ENCODE data around the gene TRIO.
A peak's percentile ranks its signal among the peaks of the same experiment; 100 is the strongest.

The TRIO gene

DNA sequence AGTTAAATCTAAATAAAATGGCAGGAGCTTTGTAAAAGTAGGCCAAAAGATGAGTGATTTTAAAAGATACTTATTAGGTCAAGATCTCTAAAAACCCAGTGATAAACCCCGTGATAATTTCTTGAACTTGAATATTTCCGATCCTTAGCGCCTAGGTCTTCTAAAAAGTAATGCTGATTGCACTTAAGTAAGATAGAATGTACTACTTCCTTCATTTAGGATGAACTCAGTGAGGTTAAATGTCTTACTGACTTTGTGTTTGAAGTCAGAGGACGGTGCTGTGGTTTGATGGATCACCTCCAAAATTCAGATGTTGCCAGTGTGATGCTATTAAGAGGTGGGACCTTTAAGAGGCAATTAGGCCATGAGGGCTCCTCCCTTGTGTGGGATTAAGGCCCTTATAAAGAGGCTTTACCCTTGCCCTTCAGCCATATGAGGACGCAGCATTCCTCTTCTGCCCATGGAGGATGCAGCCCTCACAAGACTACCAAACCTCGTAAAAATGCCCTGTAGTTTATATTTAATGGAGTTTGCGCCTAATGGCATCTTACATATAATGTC lies 130.1 kb downstream of the TRIO start:
- no peak for DNase-seq

DNA sequence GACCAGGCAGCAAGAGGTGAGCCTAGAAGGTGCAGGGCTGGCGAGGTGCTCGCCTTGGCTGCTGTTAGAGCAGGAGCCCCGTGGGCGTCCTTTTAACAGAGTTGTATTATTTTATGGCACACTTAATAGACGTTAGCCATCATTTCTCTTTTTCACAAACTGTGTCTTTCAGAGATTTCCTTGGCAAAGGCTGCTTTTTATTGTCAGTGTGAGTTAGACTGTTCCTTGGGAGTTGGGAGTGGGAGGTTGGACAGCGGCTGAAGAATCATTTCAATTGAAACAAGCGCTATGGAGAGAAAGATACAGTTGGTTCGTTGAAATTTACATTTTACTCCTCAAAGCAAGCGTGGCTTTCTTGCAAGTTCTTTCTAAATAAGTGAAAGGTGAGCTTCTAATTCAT lies 133.2 kb downstream of the TRIO start:
- no peak for DNase-seq

DNA sequence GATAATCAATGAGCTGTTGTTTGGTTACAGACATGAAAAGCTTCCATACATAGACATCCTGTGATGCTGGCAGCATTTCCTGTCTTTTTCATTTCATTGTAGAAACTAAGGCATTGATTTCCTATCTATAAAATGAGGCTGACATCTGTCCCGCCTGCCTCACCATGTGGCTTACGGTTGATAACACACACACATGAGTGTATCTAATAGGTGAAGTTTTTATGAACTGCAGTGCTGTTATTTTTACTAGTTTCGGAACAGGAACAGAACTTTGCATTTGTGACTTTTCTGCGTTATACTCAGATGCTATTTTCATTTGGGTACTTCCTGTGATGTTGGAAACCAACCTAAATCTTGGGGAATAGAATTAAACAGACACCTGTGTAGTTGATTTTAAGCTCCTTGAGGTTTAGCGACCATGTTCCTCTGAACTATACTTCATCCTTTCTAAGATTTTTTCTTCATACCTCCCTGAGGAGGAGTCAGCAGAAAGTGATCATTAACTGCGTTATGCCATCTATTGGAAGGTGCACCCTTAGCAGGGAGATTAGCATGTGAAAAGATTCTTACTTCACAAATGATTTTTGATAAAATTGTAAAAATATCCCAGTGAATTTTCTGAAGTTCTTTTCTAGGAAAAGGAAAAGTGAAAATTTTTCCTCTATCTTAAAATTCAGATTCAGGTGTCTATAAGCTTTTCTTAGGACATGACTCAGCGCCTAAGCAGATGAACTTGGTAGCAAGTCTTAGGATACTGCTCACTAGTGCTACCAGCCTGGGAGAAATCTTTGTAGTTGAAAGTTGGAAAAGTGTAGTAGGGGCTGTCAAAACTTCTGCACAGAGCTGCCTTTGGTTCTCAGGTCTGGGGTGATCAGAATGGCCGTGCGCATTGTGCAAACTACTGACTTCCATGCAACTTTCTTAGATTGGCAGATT lies 134.5 kb downstream of the TRIO start:
- DNase-seq, result no peak

DNA sequence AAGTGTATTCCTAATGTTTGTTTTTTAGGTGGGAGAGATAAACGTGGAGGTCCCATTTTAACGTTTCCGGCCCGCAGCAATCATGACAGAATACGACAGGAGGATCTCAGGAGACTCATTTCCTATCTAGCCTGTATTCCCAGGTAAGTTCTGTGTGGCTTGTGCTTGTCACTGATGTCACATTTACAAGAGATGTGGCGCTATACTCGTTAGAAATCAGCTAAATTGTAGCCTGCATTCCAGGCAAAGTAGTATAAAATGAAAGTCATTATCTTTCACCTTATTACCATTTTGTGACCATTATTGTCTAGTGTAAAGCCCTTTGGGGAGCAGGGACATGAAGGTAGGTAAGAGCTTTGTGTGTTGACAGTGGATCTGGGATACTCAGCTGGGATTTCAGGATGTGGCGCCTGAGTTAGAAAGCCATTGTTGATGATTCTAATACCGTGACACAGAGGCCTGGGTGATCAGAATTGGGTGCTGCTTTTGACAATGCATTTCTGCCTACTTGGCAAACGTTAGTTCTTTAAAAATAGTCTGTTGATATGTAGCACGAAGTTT lies 137.2 kb downstream of the TRIO start:
- no peak for DNase-seq

DNA sequence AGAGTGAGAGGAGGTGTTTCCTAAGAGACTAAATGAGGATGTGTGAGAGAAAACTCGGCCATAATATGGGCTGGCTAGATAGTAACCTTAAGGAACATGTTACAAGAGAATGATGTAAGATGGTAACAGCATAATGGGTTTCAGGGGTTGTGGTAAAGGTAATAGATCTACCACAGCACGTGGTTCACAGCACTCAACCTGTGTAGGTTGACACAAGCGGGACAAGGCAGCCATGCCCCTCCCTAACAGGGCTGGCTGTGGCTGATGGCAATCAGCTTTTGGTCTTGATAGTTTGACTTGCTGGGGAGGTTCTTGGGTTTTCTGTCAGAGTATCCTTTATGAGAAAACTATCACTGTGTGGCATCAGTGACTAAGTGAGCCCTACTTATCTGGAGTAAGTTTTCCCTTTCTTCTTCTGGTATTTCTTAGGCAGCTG lies 138.6 kb downstream of the TRIO start:
- DNase-seq, result no peak

DNA sequence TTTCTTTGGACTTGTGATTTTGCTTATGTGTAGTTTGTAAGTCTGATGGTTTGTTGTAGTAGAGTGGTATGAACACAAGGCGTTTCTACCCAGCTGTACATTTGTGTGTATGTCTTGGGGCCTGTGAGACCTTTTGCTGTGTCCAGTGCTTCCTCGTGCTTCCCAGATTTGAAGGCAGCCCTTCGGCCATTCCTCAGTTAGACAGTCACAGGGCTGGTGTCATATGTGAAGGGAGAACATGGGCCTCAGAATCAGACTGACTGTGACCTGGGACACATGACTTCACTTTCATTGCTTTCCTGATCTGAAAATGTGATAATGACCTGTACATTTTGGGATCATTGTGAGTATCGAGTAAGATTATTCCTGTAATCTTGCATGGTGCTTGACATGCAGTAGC lies 140.0 kb downstream of the TRIO start:
- no peak for DNase-seq

DNA sequence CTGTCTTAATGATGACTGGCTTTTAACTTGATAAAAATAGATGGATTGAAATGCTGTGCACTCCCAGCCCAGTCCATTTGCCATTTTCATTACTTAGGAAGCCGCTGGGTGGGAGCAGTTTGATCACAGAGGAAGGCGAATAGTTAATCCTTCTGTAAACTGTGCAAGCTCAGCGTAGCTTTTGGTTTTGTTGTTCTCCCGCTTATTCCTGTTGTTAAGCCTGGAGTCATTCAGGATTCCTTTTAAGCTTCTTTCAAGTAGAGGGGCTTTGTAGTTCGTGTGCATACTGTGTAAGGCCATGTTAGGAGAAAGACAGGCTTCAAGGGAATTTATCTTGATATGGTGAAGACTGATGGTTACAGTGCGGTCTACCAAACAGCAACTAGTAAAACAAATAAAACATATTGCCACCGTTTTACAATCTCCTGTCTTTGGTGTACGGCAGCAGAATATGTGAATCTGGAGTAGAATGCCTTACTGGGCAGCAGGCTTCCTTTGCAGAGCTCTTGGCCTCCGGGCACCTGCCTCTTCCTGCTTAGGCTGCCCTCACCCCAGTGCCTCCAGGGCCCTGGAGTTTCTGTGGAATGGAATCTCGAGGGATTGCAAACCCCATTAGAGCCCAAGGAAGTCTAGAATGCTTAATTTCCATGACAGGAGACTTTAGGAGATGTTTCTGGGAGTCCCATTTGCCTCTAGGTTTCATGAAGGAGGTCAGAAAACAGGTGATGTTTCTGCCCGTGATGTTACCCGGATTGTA lies 141.4 kb downstream of the TRIO start:
- no peak for DNase-seq

DNA sequence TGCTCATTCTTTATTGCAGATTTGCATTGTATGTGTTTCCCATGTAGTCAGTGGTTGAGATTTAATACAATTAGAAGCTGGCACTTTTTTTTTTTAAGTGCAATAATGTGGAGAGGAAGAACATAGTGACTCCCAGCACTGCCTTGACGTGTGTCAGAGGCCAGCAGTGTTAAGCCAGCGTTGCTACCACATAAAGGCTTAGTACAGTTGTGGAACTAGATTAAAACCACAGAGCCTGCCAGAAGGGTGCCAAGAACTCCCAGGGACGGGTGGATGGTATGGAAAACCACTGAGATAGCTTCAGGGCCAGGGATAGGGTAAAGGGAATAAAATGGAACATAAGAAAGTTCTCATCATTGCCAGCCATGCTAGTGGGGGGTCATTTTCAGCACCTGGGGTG lies 142.9 kb downstream of the TRIO start:
- DNase-seq, result no peak

DNA sequence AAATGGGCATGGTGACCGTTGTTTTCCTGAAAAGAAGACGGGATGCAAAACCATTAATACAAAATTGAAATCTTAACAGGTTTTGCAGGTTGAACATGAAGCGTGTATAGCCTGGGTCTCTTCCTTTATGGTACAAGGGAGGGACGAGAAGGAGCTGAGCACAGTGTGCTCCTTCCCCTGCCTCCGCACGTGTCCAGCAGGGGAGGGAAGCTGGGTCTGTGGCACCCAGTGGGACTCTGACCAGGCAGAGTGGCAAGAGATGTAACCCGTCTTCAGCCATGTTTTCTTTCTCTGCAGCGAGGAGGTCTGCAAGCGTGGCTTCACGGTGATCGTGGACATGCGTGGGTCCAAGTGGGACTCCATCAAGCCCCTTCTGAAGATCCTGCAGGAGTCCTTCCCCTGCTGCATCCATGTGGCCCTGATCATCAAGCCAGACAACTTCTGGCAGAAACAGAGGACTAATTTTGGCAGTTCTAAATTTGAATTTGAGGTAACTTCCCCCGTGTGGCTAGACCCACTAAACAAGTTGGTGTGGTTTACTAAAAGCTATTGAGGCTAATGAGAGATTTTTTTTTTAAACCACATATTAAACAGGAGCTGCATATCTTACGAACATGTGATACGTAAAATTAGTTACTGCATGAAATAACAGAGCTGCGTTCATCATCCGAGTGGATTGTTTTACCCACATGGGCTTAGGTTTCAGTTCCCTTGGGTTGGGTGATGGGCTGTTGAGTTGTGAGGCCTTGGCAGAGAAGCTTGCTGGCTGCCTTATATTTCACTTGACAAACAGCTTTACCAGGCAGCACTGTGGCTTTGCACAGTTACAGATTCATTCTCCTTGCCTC lies 143.7 kb downstream of the TRIO start:
- DNase-seq, result no peak

DNA sequence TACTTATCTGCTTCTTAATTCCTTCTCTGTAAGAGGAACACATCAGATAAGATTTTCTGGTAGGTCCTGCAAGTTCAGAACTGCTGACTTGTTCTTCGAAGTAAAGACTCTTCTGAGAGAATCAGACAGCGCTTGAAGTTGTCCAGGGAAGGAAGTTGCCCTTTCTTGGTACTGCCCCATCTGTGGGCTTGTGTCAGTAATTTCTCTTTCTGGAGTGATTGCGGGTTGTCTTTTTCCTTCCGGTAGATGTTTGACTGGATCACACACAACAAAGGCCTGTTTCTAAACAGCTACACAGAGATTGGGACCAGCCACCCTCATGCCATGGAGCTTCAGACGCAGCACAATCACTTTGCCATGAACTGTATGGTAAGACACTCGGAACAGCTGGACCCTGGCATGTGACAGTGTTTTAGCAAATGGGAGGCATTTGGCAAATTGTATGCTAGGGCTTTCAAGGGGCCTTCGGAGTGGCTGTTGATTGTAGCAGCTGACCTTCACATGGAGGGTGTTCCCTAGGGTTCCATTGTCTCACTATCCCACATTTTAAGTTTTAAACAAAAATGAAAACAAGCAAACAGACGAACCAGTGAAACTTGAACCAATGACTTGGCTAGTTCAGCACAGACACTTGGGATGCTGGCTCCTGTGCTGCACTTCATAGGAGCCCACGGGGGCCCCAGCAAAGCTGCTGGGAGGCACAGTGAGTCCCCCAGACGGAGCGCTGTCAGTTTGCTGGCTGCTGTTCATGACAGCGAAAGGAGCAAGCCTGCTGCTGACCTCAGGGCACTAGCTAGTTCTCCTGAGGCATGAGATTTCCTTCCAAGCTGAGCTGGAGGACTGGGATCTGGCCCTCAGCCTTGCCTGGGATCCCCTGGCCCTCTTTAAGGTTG lies 149.9 kb downstream of the TRIO start:
- DNase-seq, result no peak

DNA sequence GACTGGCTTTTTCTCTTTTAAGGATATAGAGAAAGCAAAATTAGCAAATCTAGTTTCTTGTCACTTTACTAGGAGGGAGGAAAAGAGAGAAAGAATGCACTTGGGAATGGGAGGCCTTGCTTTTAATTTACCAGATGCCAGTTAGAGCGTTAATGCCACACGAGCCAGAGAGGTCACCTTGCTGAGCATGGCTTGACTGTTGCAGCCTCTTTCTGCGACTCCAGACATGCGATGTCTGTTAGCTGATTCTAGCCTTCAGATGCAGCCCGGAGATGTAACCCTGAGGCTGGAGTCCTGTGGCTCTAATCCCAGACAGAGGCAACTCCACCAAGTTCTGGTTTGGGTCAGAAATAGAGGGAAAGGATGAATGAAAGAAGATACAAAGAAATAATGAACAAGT lies 152.5 kb downstream of the TRIO start:
- DNase-seq, result no peak

DNA sequence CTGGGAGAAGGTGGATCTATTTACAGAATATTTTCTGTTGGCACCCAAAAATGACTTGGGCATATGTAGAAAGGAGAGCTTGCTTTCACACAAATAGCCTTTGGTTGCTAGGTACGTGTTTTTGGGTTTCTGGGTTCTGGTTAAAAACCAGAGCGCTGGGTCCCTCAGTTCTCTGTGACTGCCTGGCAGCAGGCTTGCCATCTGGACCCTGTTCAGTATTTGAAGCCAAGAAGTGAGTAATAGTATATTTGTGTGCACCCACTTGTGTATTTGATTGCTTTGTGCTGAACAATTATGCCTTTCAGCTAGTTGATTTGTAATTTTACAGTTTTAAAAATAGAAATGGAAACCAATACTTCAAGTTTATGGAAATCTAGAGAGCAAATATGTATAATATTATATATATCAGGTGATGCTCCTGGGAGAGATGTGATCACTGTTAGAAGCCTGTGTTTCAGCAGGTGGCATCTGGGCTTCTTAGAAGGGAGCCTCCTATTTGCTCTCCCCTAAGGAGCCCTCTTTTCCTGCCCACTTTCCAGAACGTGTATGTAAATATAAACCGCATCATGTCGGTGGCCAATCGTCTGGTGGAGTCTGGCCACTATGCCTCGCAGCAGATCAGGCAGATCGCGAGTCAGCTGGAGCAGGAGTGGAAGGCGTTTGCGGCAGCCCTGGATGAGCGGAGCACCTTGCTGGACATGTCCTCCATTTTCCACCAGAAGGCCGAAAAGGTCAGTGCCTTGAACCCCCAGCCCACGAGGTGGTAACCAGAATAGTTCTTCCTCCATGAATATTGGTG lies 153.6 kb downstream of the TRIO start:
- peak; percentile 28 for DNase-seq

DNA sequence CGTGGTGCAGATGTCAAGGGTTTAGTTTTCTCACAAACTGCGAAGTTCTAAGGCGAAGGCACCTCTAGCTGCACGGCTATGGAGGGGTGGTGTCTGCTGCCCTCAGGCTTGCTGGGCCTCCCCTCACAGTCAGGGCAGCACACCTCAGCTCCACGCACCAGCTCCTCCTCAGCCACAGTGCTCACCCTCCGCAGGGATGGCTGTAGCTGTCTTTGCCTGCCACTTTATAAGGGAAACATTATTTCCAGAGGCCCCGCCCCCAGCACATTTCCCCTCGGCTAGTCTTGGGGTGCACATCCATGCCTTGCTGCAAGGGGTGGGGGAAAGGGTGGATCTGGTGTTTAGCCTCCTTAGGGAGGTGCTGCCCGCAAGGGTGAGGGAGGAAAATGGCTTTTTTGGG lies 154.6 kb downstream of the TRIO start:
- DNase-seq, result no peak

DNA sequence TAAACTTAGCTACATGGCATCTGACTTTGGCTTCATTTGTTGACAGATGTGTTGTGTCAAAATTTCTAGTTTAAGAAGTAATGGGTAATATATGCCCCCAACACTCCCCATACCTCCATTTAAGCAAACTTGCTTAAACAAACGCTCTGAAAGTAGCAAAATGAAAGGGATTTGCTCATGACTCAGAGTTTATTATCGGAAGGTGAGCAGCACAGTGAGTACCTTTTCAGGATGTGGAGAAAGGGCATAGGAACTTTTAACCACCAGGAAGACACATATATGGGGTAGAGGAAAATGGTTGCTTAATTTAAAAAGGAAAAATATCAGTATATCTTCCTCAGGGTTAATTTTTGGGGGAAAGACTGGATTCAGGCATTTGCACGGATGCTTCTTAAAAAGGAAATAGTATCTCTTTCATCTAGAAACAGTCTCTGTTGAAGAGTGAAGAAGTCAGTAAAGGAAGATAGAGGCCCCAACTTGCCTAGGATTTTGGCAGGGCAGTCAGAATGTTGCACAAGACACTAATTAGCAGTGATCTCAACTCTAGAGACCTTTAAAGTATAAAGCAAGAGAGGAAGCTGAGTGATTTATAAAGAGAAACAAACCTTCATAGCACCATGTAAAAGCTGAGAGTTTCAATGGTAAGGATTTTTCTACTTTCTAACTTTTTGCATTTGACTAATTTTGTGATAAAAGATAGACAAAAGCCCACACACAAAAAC lies 155.1 kb downstream of the TRIO start:
- DNase-seq, result no peak

DNA sequence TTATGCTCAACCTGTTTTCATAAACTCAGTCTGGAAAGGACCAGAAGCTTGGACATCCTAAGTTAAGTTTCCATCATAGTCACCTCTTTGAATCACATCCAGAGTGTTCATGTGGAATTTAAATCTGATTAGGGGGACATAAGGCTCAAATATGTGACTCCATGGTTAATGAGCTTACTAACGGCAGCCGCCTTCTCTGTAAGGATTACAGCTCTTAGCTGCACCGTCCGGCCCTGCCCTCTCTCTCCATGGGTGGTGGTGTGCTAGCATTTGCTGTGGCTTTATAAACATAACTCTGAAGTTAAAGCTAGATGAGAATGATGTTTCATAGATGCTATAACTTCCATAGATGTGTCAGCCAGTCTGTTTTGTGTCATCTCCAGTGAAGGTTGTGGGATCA lies 156.5 kb downstream of the TRIO start:
- DNase-seq, result no peak

DNA sequence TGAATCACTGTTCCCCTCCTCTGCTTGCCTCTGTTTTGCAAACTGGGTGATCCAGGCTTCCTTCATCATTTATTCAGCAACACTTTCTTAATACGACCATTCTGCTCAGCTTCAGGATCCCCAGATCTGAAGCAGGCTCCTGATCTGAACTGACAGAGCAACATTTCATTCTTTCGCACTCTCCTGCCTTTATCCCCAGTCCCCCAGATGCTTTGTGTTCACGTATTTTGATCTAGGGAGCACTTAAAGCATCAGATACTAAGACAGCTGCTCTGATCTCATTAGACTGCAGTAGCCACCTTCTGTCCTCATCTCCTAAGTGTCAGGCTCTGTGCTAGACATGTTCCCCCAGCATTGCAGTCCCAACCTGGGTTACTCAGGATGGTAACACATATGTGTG lies 158.0 kb downstream of the TRIO start:
- no peak for DNase-seq

DNA sequence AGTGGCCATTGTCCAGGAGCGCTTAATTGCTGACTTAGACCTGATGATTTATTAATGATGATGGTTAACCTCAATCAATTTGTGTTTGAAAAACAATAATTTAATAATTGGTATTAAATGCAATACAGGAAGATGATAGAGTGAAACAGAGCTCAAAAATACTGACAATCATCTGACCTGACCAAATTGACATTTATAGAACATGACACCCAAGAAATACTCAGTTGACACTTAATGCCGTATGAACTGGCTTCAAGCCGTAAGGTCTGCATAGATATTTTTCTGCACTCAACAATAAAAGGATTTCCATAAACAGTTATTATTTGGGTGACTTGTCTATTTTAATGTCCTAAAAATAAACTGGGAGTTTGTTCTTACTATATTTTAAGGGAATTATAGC lies 159.2 kb downstream of the TRIO start:
- no peak for DNase-seq

DNA sequence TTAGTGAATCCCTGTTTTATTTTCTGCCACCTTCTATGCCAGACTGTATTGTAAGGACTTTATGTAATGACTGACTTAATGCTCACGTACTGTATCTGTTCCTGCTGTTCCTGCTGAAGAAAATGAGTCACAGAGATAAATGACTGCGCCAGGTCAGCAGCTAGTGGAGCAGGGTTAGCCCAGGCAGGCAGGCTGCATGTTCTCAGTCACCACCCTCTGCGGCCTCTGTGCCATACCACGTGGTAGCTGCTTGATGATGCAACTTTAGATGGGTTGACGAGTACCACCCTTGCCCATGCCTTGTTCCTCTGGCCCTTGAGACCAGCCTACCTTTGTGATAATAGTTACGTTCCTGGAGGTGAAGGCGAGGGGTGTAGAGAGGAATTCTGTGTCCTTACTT lies 161.9 kb downstream of the TRIO start:
- DNase-seq, result no peak

DNA sequence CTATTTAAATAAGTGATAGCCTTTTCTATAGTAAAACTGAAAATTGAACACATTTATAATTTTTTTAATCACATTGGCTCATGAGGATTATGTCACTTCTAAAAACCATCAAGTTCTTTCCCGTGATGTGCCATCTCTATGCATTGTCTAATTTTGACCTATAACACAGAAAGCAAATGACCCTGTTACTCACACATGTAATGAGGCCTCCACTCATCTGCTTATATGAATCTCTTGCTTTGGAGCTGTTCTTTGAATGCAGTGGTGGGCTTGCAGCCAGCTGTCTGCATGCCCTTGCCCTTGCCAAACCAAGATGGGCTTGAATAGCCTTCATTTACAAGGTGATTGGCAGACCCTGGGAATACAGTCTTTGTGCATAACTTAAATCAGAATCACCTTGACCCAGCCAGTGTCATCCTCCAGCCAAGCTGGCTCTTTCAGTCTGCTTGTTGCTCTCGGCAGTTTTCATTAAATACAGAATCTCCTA lies 163.2 kb downstream of the TRIO start:
- no peak for DNase-seq

All from NCI-H1436 (cell line).